RWPE1 (cell line): ENCODE data around the gene CHORDC1.
"Not testable (repeated sequence)": the region's sequence is repeated elsewhere in the genome, so short reads cannot be mapped to it uniquely, and the experiment has no call there.

ENCODE experiments used
- CTCF ChIA-PET: fragments of 350-600 bp; sonication (Branson Sonifier 250); formaldehyde crosslinking; extraction: SDS; loops from one replicate; lab custom pipeline; 2021; lab: Yijun Ruan, JAX
- POLR2A ChIA-PET: fragments of 400-600 bp; formaldehyde crosslinking; extraction: SDS; loops from one replicate; lab custom pipeline; 2020; ENCODE audit warnings: antibody characterized with exemption; ENCODE audit not compliant: low non-redundant PET; lab: Yijun Ruan, JAX
- DNase-seq: peaks from one replicate; pipeline ENCODE4 v3.0.0; 2012; ENCODE audit warnings: low spot score
- H3K27ac ChIP-seq: fragments of 450-650 bp; 2 replicates; pipeline ENCODE4 v1.5.1; 2017
- CTCF ChIP-seq: fragments of 450-650 bp; conservative IDR thresholded peaks from 2 replicates; pipeline ENCODE4 v1.5.1; 2017; ENCODE audit warnings: low read depth, mild to moderate bottlenecking

Gene CHORDC1

GRCh38 chr11:90250970-90251369, 28.1 kb upstream of the CHORDC1 start:
- TF ChIP-seq CTCF = no peak
- DNase-seq = no peak
- POLR2A ChIA-PET = no interaction called here
- CTCF ChIA-PET = interaction anchor here (0.6 to 0.7 kb wide), 2 partner anchors 9 to 322 kb away, joined by 3 to 4 read pairs; no protein-coding TSS in a partner anchor
- no peak overlapping the region for H3K27ac ChIP-seq

- H3K27ac ChIP-seq = no peak overlapping the region
- DNase-seq = no peak
- POLR2A ChIA-PET = no interaction called here
- CTCF ChIA-PET = interaction anchor here (0.7 kb wide), 1 partner anchor 41 kb away, joined by 3 read pairs; no protein-coding TSS in a partner anchor
- no peak for TF ChIP-seq CTCF
These were observed 23.6 kb upstream of the CHORDC1 start for GRCh38 chr11:90246468-90246867.

- CTCF ChIA-PET = no interaction called here
- POLR2A ChIA-PET = no interaction called here
- H3K27ac ChIP-seq = no peak overlapping the region
- DNase-seq = no peak
- TF ChIP-seq CTCF = no peak
These were observed 20.7 kb upstream of the CHORDC1 start for GRCh38 chr11:90243534-90243933.

- ChIA-PET POLR2A (no interaction called here), CTCF (interaction anchor here (0.6 kb wide), 1 partner anchor 8 kb away, joined by 3 read pairs; no protein-coding TSS in a partner anchor)
- DNase-seq = no peak
- TF ChIP-seq CTCF = no peak
- no peak overlapping the region for H3K27ac ChIP-seq
These were observed 20.1 kb upstream of the CHORDC1 start for GRCh38 chr11:90242894-90243416.

GRCh38 chr11:90241414-90241813, 18.6 kb upstream of the CHORDC1 start:
- no peak for DNase-seq
- no peak for TF ChIP-seq CTCF
- no peak overlapping the region for H3K27ac ChIP-seq
- ChIA-PET CTCF (no interaction called here), POLR2A (no interaction called here)

- CTCF ChIA-PET, DNase-seq, H3K27ac ChIP-seq, POLR2A ChIA-PET: not testable (repeated sequence)
These were observed 17.3 kb upstream of the CHORDC1 start for GRCh38 chr11:90239967-90240636.

GRCh38 chr11:90237004-90237403, 14.2 kb upstream of the CHORDC1 start:
- ChIA-PET POLR2A (no interaction called here), CTCF (interaction anchor here (0.7 kb wide), 2 partner anchors 12 to 927 kb away, joined by 3 to 5 read pairs; no protein-coding TSS in a partner anchor)
- DNase-seq = no peak
- TF ChIP-seq CTCF = no peak
- H3K27ac ChIP-seq = no peak overlapping the region
